Heart left ventricle (tissue), 16 donors: ENCODE data around the gene SELE. TPM values are rescaled to one million over a fixed set of nuclear protein-coding genes. Genes with fewer than 3 reads are reported as not detected.
A peak's percentile ranks its signal among the peaks of the same experiment; 100 is the strongest.
"Not testable (repeated sequence)": the region's sequence is repeated elsewhere in the genome, so short reads cannot be mapped to it uniquely, and the experiment has no call there.

Experiments used
- ATAC-seq, 4 donors: fragments of 200-7000 bp; cut with Tn5 transposase; one replicate each; pipeline ENCODE4 v1.9.1; 2020 to 2022; ENCODE audit warnings: moderate library complexity in 4 of 4, mild to moderate bottlenecking in 3 of 4, moderate number of reproducible peaks in 1 of 4
- DNase-seq, 5 donors: peaks; one replicate each; pipeline ENCODE4 v3.0.0-alpha.2; 2020
- H3K27ac ChIP-seq, 12 donors: fragments of 200-600 bp; sonication (generic) in 4 of 12; one replicate each; pipeline versions ENCODE4 v1.5.0 to v1.8.0; 2016 to 2022; ENCODE audit warnings: mild to moderate bottlenecking in 2 of 12
- H3K27me3 ChIP-seq, 9 donors: fragments of 200-600 bp; sonication (generic) in 2 of 9; one replicate each; pipeline versions ENCODE4 v1.5.1 to v1.8.0; 2016 to 2022; ENCODE audit warnings: mild to moderate bottlenecking in 3 of 9
- H3K36me3 ChIP-seq, 9 donors: fragments of 200-600 bp; sonication (generic) in 2 of 9; one replicate each; pipeline versions ENCODE4 v1.5.0 to v1.8.0; 2018 to 2022; ENCODE audit warnings: mild to moderate bottlenecking in 2 of 9
- H3K4me1 ChIP-seq, 12 donors: fragments of 200-600 bp; sonication (generic) in 4 of 12; one replicate each; pipeline versions ENCODE4 v1.5.0 to v1.8.0; 2016 to 2022; ENCODE audit warnings: mild to moderate bottlenecking in 3 of 12
- H3K4me3 ChIP-seq, 12 donors: fragments of 200-600 bp; sonication (generic) in 4 of 12; one replicate each; pipeline versions ENCODE4 v1.5.0 to v1.8.0; 2017 to 2022; ENCODE audit warnings: mild to moderate bottlenecking in 9 of 12, moderate library complexity in 4 of 12
- H3K9me3 ChIP-seq, 12 donors: fragments of 200-600 bp; sonication (generic) in 4 of 12; one replicate each; pipeline versions ENCODE4 v1.5.0 to v1.8.0; 2016 to 2022; ENCODE audit warnings: mild to moderate bottlenecking in 1 of 12
- POLR2A ChIP-seq, 2 donors: fragments of 450-650 bp; IDR thresholded peaks; one replicate each; pipeline ENCODE4 v1.6.1; 2017; ENCODE audit warnings: antibody characterized with exemption in 2 of 2, mild to moderate bottlenecking in 2 of 2, moderate library complexity in 2 of 2
- WGBS, 4 donors: extraction: QIAGEN DNeasy Blood & Tissue Kit in 2 of 4; methylation state at CpG; one replicate each; pipeline versions ENCODE4 v1.1.5 to v1.1.7; 2013 to 2018; 5-methylcytosine and 5-hydroxymethylcytosine counted together
- intact Hi-C, 10 donors: fragments of 100-400 bp; cut with DNase I; formaldehyde crosslinking; loops; one replicate each; pipeline versions ENCODE4 v1.11.1 to v1.14.2; 2022
- polyA plus RNA-seq, 2 donors: library from polyadenylated mRNA; stranded (reverse); fragments of 200-250 nt; gene quantifications; one replicate each; pipeline ENCODE4 v1.2.3, GENCODE V29; 2013
- total RNA-seq, 9 donors: library from RNA; depleted of rRNA in 2 of 9; stranded (reverse); fragments of >200 nt in 2 of 9; fragmentation: NEBNext Ultra II Directional in 3 of 9; extraction: Animal tissue kit (Norgen Biotek cat#: 25700) in 3 of 9; gene quantifications; one replicate each; pipeline versions ENCODE4 v1.1.0 to v1.2.4, GENCODE V29; 2016 to 2023
- TF ChIP-seq, protein P1 (sequence below), 12 donors: fragments of 200-600 bp; sonication (generic) in 4 of 12; IDR thresholded peaks; one replicate each; pipeline versions ENCODE4 v1.5.0 to v1.8.0; 2018 to 2022; ENCODE audit warnings: antibody characterized with exemption in 12 of 12, mild to moderate bottlenecking in 5 of 12
- donor health status: ischemic (EF 13 %, LVEDD 7.1; RV severe dilation, severe dysfunction).
- donor health status: healthy with polysubstance abuse.
- donor health status: DM: no; HTN: yes; CAD: no.
- donor health status: DM: no; HTN: no; CAD: no.
- donor health status: ischemic (EF 25% LVEDD 6.9; RV normal size, moderate dysfunction).
- donor health status: ischemic (EF 25% LVEDD 5.7; RV mildly dilated, moderate dysfunction).
- donor health status: healthy.
- donor health status: DM: yes; HTN: yes; CAD: no.
- donor health status: ischemic (EF 35%, LVEDD 5.7; RV mildly dilated, moderate dysfunction).
- donor health status: nonischemic (EF 11% LVEDD 7.7; RV severe dilation, severe dysfunction).
- donor health status: DM: yes; HTN: yes; CAD: no.
- donor health status: PGD.
- donor health status: ischemic (EF 29% LVEDD 5.4; RV normal size, mild dysfunction).
- donor health status: nonischemic (EF 23%, LVEDD 6.1; RV moderate dilation, normal function).

SELE gene
- total and polyA plus RNA-seq, 11 donors = 0.63 to 21.5 (median 2.4) TPM

DNA sequence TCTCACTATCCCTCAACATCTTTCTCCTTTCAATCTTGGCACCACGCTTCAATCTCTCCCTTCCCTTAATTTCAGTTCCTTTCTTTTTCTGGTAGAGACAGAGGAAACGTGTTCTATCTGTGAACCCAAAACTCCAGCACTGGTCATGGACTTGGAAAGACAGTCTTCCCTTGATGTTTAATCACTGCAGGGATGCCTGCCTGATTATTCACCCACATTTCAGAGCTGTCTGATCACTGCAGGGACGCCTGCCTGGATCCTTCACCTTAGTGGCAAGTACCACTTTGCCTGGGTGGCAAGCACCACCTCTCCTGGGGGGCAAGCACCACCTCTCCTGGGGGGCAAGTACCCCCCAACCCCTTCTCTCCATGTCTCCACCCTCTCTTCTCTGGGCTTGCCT is 50.2 kb downstream of the SELE start:
- Histone ChIP-seq H3K4me1 (no peaks in the 10 kb centered on the region), H3K9me3 (no peaks in the 10 kb centered on the region), H3K36me3 (no peaks in the 10 kb centered on the region), H3K27me3 (peaks cover 0 to 20% (median 0%) of the 10 kb centered on the region in 9 donors), H3K27ac (no peak overlapping the region), H3K4me3 (no peak overlapping the region)
- WGBS, 4 donors = 71 to 81% (median 81%) methylated on average over 3 of the region's 3 CpGs
- ATAC-seq = no peak
- intact Hi-C loops = no loop called here
- TF ChIP-seq, protein P1, sequence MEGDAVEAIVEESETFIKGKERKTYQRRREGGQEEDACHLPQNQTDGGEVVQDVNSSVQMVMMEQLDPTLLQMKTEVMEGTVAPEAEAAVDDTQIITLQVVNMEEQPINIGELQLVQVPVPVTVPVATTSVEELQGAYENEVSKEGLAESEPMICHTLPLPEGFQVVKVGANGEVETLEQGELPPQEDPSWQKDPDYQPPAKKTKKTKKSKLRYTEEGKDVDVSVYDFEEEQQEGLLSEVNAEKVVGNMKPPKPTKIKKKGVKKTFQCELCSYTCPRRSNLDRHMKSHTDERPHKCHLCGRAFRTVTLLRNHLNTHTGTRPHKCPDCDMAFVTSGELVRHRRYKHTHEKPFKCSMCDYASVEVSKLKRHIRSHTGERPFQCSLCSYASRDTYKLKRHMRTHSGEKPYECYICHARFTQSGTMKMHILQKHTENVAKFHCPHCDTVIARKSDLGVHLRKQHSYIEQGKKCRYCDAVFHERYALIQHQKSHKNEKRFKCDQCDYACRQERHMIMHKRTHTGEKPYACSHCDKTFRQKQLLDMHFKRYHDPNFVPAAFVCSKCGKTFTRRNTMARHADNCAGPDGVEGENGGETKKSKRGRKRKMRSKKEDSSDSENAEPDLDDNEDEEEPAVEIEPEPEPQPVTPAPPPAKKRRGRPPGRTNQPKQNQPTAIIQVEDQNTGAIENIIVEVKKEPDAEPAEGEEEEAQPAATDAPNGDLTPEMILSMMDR (IDR thresholded peaks at IDR 0.05) = no peak
- TF ChIP-seq POLR2A (IDR thresholded peaks at IDR 0.05) = no peak
- peak in 1 of 5 donors; percentile 44 for DNase-seq

DNA sequence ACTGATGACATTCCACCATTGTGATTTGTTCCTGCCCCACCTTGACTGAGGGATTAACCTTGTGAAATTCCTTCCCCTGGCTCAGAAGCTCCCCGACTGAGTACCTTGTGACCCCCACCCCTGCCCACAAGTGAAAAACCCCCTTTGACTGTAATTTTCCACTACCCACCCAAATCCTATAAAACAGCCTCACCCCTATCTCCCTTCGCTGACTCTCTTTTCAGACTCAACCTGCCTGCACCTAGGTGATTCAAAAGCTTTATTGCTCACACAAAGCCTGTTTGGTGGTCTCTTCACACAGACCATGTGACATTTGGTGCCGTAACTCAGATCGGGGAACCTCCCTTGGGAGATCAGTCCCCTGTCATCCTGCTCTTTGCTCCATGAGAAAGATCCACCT is 50.7 kb downstream of the SELE start:
- H3K9me3 ChIP-seq, ATAC-seq, H3K4me3 ChIP-seq, H3K4me1 ChIP-seq, H3K27ac ChIP-seq, intact Hi-C loops, H3K36me3 ChIP-seq, DNase-seq: not testable (repeated sequence)
- H3K27me3 ChIP-seq = peaks cover 0 to 20% (median 0%) of the 10 kb centered on the region in 9 donors
- 74 to 83% (median 76%) methylated on average over 4 of the region's 4 CpGs for WGBS, 4 donors

- H3K27me3 ChIP-seq = peaks cover 0 to 20% (median 0%) of the 10 kb centered on the region in 9 donors
- 24 to 38% (median 33%) methylated on average over 2 of the region's 2 CpGs for WGBS, 4 donors
- no peak for TF ChIP-seq POLR2A (IDR thresholded peaks at IDR 0.05)
- TF ChIP-seq, protein P1 (IDR thresholded peaks at IDR 0.05) = no peak
- H3K9me3 ChIP-seq = no peaks in the 10 kb centered on the region
- intact Hi-C loops = no loop called here
- H3K4me1 ChIP-seq = no peaks in the 10 kb centered on the region
- no peak overlapping the region for H3K27ac ChIP-seq
- ATAC-seq (no peak), DNase-seq (no peak)
- no peaks in the 10 kb centered on the region for H3K36me3 ChIP-seq
- H3K4me3 ChIP-seq = no peak overlapping the region
Observed at GRCh38 chr1:169682071-169682470, 51.8 kb downstream of the SELE start.

GRCh38 chr1:169681140-169681539 is 52.7 kb downstream of the SELE start:
- intact Hi-C loops = no loop called here
- Histone ChIP-seq H3K27ac (no peak overlapping the region), H3K36me3 (no peaks in the 10 kb centered on the region), H3K4me1 (peaks cover 0 to 7% (median 0%) of the 10 kb centered on the region in 12 donors), H3K9me3 (no peaks in the 10 kb centered on the region), H3K27me3 (peaks cover 0 to 20% (median 0%) of the 10 kb centered on the region in 9 donors), H3K4me3 (no peak overlapping the region)
- DNase-seq = no peak
- no peak for TF ChIP-seq POLR2A (IDR thresholded peaks at IDR 0.05)
- TF ChIP-seq, protein P1 (IDR thresholded peaks at IDR 0.05) = no peak
- ATAC-seq = no peak
- WGBS, 4 donors = 49 to 61% (median 55%) methylated on average over 2 of the region's 2 CpGs

DNA sequence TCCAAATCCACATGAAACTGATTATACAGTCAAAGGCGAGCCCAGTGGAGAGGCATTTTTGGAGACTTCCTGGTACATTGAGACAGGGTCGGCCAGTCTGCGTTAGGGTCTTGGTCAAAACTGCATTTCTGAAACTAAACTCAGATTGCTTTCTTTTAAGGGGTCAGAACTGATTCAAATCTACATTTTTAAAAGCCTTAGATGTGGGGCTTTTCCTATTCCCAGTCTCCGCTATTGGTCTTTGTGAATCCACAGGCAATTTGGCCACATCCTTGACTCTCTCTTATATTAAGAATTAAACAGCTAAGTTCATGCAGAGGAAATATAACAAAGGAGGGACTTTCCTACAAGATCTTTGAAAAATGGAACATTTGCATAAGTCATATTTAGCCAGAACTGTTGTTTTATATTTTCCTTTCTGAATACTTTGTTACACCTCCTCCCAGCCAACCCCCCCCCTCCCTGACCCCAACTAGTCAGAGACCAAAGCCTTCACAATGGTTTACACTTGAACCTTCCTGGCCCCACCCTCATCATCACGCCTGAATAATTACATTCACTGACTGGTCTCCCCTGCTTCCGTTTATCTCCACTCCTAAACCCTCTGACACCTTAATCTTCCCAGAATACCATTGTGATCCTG is 53.4 kb downstream of the SELE start:
- H3K9me3 ChIP-seq = no peaks in the 10 kb centered on the region
- TF ChIP-seq, protein P1 (IDR thresholded peaks at IDR 0.05) = no peak
- TF ChIP-seq POLR2A (IDR thresholded peaks at IDR 0.05) = no peak
- DNase-seq (no peak), ATAC-seq (no peak)
- no peaks in the 10 kb centered on the region for H3K36me3 ChIP-seq
- H3K4me3 ChIP-seq = no peak overlapping the region
- WGBS, 4 donors = 59 to 67% (median 67%) methylated on average over 6 of the region's 6 CpGs
- H3K4me1 ChIP-seq = peaks cover 0 to 13% (median 0%) of the 10 kb centered on the region in 12 donors
- no peak overlapping the region for H3K27ac ChIP-seq
- H3K27me3 ChIP-seq = peaks cover 0 to 20% (median 0%) of the 10 kb centered on the region in 9 donors
- intact Hi-C loops = no loop called here
